Prostate gland (tissue), 2 donors: Measurements from ENCODE around the gene ITK. TPM values are rescaled to one million over a fixed set of nuclear protein-coding genes. Genes with fewer than 3 reads are reported as not detected.

Experiments
- DNase-seq: peaks from one replicate; pipeline ENCODE4 v3.0.0-alpha.2; 2019; ENCODE audit warnings: low spot score
- H3K27ac ChIP-seq, 2 donors: fragments of 200-600 bp; sonication (generic); 2 replicates each; pipeline ENCODE4 v1.5.1; 2017 to 2019
- H3K27me3 ChIP-seq: fragments of 200-600 bp; sonication (generic); replicated peaks from 2 replicates; pipeline ENCODE4 v1.5.1; 2019; ENCODE audit not compliant: insufficient read depth
- H3K36me3 ChIP-seq, 2 donors: fragments of 200-600 bp; sonication (generic); 1 replicate in 1 of 2; 2 replicates in 1 of 2; pipeline versions ENCODE4 v1.5.1 to v1.8.1; 2017 to 2019
- H3K4me1 ChIP-seq: fragments of 200-600 bp; sonication (generic); replicated peaks from 2 replicates; pipeline ENCODE4 v1.5.1; 2019
- H3K4me3 ChIP-seq, 2 donors: fragments of 200-600 bp; sonication (generic); 2 replicates each; pipeline ENCODE4 v1.5.1; 2017 to 2019
- H3K9me3 ChIP-seq: fragments of 200-600 bp; sonication (generic); 2 replicates; pipeline ENCODE4 v1.5.1; 2017
- CTCF ChIP-seq, 4 experiments: fragments of 200-600 bp in 2 of 4; fragments of 450-650 bp in 2 of 4; sonication (generic) in 2 of 4; IDR thresholded peaks; 1 replicate in 3 of 4; 2 replicates in 1 of 4; pipeline ENCODE4 v1.5.1; 2016 to 2019; ENCODE audit warnings: antibody characterized with exemption in 4 of 4, mild to moderate bottlenecking in 2 of 4, moderate library complexity in 2 of 4
- POLR2A ChIP-seq: fragments of 450-650 bp; IDR thresholded peaks from one replicate; pipeline ENCODE4 v1.6.1; 2016; ENCODE audit warnings: antibody characterized with exemption, mild to moderate bottlenecking
- POLR2AphosphoS5 ChIP-seq: sonication (generic); formaldehyde crosslinking; IDR thresholded peaks from one replicate; pipeline ENCODE4 v1.6.1; 2017; ENCODE audit warnings: antibody characterized with exemption
- WGBS: methylation state at CpG from one replicate; pipeline ENCODE4 v1.1.5; 2018; 5-methylcytosine and 5-hydroxymethylcytosine counted together
- intact Hi-C: fragments of 100-400 bp; cut with DNase I; formaldehyde crosslinking; loops from one replicate; pipeline ENCODE4 v1.14.2; 2022
- total RNA-seq, 2 donors: library from RNA; depleted of rRNA; stranded (reverse); fragments of >200 nt; gene quantifications; one replicate each; pipeline ENCODE4 v1.1.0, GENCODE V29; 2016

The ITK gene
- total RNA-seq, 2 donors from 2014 or later = 2.2 to 5.6 TPM

GRCh38 chr5:157214415-157214814, 33.8 kb downstream of the ITK start:
- intact Hi-C loops = no loop called here
- no peaks in the 10 kb centered on the region for H3K36me3 ChIP-seq
- no peak for TF ChIP-seq POLR2AphosphoS5
- no peak for TF ChIP-seq POLR2A
- TF ChIP-seq CTCF (IDR thresholded peaks at IDR 0.05) = no peak

GRCh38 chr5:157214861-157215513, 34.3 kb downstream of the ITK start:
- DNase-seq = no peak
- intact Hi-C loops = no loop called here
- Histone ChIP-seq H3K9me3 (no peaks in the 10 kb centered on the region), H3K36me3 (no peaks in the 10 kb centered on the region), H3K27ac (no peak overlapping the region), H3K4me3 (no peak overlapping the region), H3K27me3 (no peaks in the 10 kb centered on the region), H3K4me1 (no peaks in the 10 kb centered on the region)
- no peak for TF ChIP-seq POLR2A
- TF ChIP-seq POLR2AphosphoS5 = no peak
- no peak for TF ChIP-seq CTCF (IDR thresholded peaks at IDR 0.05)
- 93% methylated on average over 10 of the region's 10 CpGs for WGBS

More at GRCh38 chr5:157214415-157214814, 33.8 kb downstream of the ITK start:
- Histone ChIP-seq H3K27ac (no peak overlapping the region), H3K4me1 (no peaks in the 10 kb centered on the region), H3K9me3 (no peaks in the 10 kb centered on the region), H3K27me3 (no peaks in the 10 kb centered on the region), H3K4me3 (no peak overlapping the region)
- DNase-seq = no peak

GRCh38 chr5:157215514-157216167, 35.0 kb downstream of the ITK start:
- Histone ChIP-seq H3K4me1 (no peaks in the 10 kb centered on the region), H3K36me3 (no peaks in the 10 kb centered on the region)
- 73% methylated on average over 5 of the region's 5 CpGs for WGBS

GRCh38 chr5:157216391-157217142, 35.9 kb downstream of the ITK start:
- Histone ChIP-seq H3K36me3 (no peaks in the 10 kb centered on the region), H3K4me1 (no peaks in the 10 kb centered on the region), H3K27ac (no peak overlapping the region), H3K4me3 (no peak overlapping the region), H3K9me3 (no peaks in the 10 kb centered on the region), H3K27me3 (no peaks in the 10 kb centered on the region)
- WGBS = 76% methylated on average over 6 of the region's 6 CpGs
- no peak for DNase-seq
- intact Hi-C loops = no loop called here
- TF ChIP-seq POLR2A (no peak), POLR2AphosphoS5 (no peak), CTCF (IDR thresholded peaks at IDR 0.05) (no peak)

More at GRCh38 chr5:157215514-157216167, 35.0 kb downstream of the ITK start:
- H3K27me3 ChIP-seq = no peaks in the 10 kb centered on the region
- H3K27ac ChIP-seq = no peak overlapping the region
- no peak overlapping the region for H3K4me3 ChIP-seq
- TF ChIP-seq CTCF (IDR thresholded peaks at IDR 0.05) (no peak), POLR2AphosphoS5 (no peak), POLR2A (no peak)
- intact Hi-C loops = no loop called here
- DNase-seq = no peak
- H3K9me3 ChIP-seq = no peaks in the 10 kb centered on the region
